ENCODE measurements around the gene FRAT1.
"Not testable (repeated sequence)": the region's sequence is repeated elsewhere in the genome, so short reads cannot be mapped to it uniquely, and the experiment has no call there.

FRAT1 gene

GRCh38 chr10:97336006-97336405, 16.9 kb downstream of the FRAT1 start:
- H3K4me3 Mint-ChIP-seq = peak overlapping the region; percentile 46
- no peaks in the 10 kb centered on the region for H3K27me3 Mint-ChIP-seq
- H3K4me1 Mint-ChIP-seq = peaks cover 27% of the 10 kb centered on the region
- H3K36me3 Mint-ChIP-seq = peaks cover 3% of the 10 kb centered on the region
- ATAC-seq (ENCODE audit: low read depth) = no peak
- no peak overlapping the region for H3K27ac Mint-ChIP-seq
- no peaks in the 10 kb centered on the region for H3K9me3 Mint-ChIP-seq
- DNase-seq (ENCODE audit: low spot score in 2 of 2) = no peak

- H3K4me3 Mint-ChIP-seq = no peak overlapping the region
- no peaks in the 10 kb centered on the region for H3K9me3 Mint-ChIP-seq
- H3K4me1 Mint-ChIP-seq = peaks cover 24% of the 10 kb centered on the region
- peaks cover 1% of the 10 kb centered on the region for H3K36me3 Mint-ChIP-seq
- ATAC-seq (ENCODE audit: low read depth) = no peak
- no peaks in the 10 kb centered on the region for H3K27me3 Mint-ChIP-seq
- no peak for DNase-seq (ENCODE audit: low spot score in 2 of 2)
- H3K27ac Mint-ChIP-seq = no peak overlapping the region
Observed at GRCh38 chr10:97336446-97336845, 17.4 kb downstream of the FRAT1 start.

GRCh38 chr10:97336942-97337831, 18.1 kb downstream of the FRAT1 start:
- Mint-ChIP-seq H3K9me3 (no peaks in the 10 kb centered on the region), H3K27me3 (no peaks in the 10 kb centered on the region), H3K36me3 (peaks cover 1% of the 10 kb centered on the region), H3K4me1 (peaks cover 18% of the 10 kb centered on the region), H3K27ac (no peak overlapping the region), H3K4me3 (no peak overlapping the region)
- no peak for DNase-seq (ENCODE audit: low spot score in 2 of 2)
- ATAC-seq (ENCODE audit: low read depth) = no peak

DNA sequence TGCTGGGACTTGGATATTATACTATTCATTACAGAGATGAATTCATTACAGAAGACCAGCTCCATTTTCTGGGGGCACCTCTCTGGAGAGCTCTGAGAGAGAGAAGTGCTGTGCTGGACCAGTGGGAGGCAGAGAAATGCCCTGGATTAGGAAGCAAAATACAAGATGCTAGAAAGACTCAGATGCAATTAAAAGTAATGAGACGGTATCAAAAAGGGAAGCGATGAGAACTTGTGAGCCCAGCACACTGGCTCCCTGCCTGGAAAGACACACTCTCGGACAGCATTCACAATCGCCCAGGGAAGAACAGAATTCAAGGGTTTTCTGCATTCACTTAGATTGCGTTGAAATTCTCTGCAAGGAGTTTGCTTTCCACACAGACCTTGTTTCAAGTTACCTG, 19.0 kb downstream of the FRAT1 start:
- Mint-ChIP-seq H3K27me3 (no peaks in the 10 kb centered on the region), H3K36me3 (no peaks in the 10 kb centered on the region), H3K4me3 (no peak overlapping the region), H3K27ac (no peak overlapping the region), H3K4me1 (peaks cover 10% of the 10 kb centered on the region), H3K9me3 (no peaks in the 10 kb centered on the region)
- DNase-seq (ENCODE audit: low spot score in 2 of 2) = no peak
- no peak for ATAC-seq (ENCODE audit: low read depth)

GRCh38 chr10:97341416-97341815, 22.3 kb downstream of the FRAT1 start:
- no peaks in the 10 kb centered on the region for H3K4me1 Mint-ChIP-seq
- H3K27ac Mint-ChIP-seq = no peak overlapping the region
- H3K4me3 Mint-ChIP-seq = no peak overlapping the region
- H3K9me3 Mint-ChIP-seq = no peaks in the 10 kb centered on the region
- no peak for ATAC-seq (ENCODE audit: low read depth)
- no peaks in the 10 kb centered on the region for H3K27me3 Mint-ChIP-seq
- no peak for DNase-seq (ENCODE audit: low spot score in 2 of 2)
- no peaks in the 10 kb centered on the region for H3K36me3 Mint-ChIP-seq

GRCh38 chr10:97343664-97344063, 24.6 kb downstream of the FRAT1 start:
- not testable (repeated sequence) for H3K36me3 Mint-ChIP-seq; H3K9me3 Mint-ChIP-seq; H3K27me3 Mint-ChIP-seq; H3K27ac Mint-ChIP-seq; DNase-seq (ENCODE audit: low spot score in 2 of 2); H3K4me1 Mint-ChIP-seq; ATAC-seq (ENCODE audit: low read depth); H3K4me3 Mint-ChIP-seq

GRCh38 chr10:97347317-97347716, 28.2 kb downstream of the FRAT1 start:
- H3K4me3 Mint-ChIP-seq = no peak overlapping the region
- H3K27ac Mint-ChIP-seq = no peak overlapping the region
- H3K27me3 Mint-ChIP-seq = no peaks in the 10 kb centered on the region
- ATAC-seq (ENCODE audit: low read depth) (no peak), DNase-seq (ENCODE audit: low spot score in 2 of 2) (no peak)
- no peaks in the 10 kb centered on the region for H3K9me3 Mint-ChIP-seq
- peaks cover 2% of the 10 kb centered on the region for H3K36me3 Mint-ChIP-seq
- no peaks in the 10 kb centered on the region for H3K4me1 Mint-ChIP-seq

GRCh38 chr10:97349752-97350513, 30.9 kb downstream of the FRAT1 start:
- ATAC-seq (ENCODE audit: low read depth) (no peak), DNase-seq (ENCODE audit: low spot score in 2 of 2) (no peak)
- H3K27ac Mint-ChIP-seq = no peak overlapping the region
- no peaks in the 10 kb centered on the region for H3K9me3 Mint-ChIP-seq
- no peaks in the 10 kb centered on the region for H3K4me1 Mint-ChIP-seq
- H3K4me3 Mint-ChIP-seq = no peak overlapping the region
- H3K36me3 Mint-ChIP-seq = peaks cover 2% of the 10 kb centered on the region
- no peaks in the 10 kb centered on the region for H3K27me3 Mint-ChIP-seq

- no peak for ATAC-seq (ENCODE audit: low read depth)
- H3K27ac Mint-ChIP-seq = no peak overlapping the region
- H3K4me1 Mint-ChIP-seq = no peaks in the 10 kb centered on the region
- H3K27me3 Mint-ChIP-seq = no peaks in the 10 kb centered on the region
- DNase-seq (ENCODE audit: low spot score in 2 of 2) = no peak
- no peak overlapping the region for H3K4me3 Mint-ChIP-seq
- no peaks in the 10 kb centered on the region for H3K9me3 Mint-ChIP-seq
- peaks cover 9% of the 10 kb centered on the region for H3K36me3 Mint-ChIP-seq
Observed at GRCh38 chr10:97353945-97354344, 34.9 kb downstream of the FRAT1 start.

GRCh38 chr10:97355571-97355975, 36.5 kb downstream of the FRAT1 start:
- Mint-ChIP-seq H3K4me1 (no peaks in the 10 kb centered on the region), H3K27me3 (no peaks in the 10 kb centered on the region), H3K36me3 (peaks cover 12% of the 10 kb centered on the region), H3K27ac (peak overlapping the region; percentile 16), H3K4me3 (no peak overlapping the region), H3K9me3 (no peaks in the 10 kb centered on the region)
- DNase-seq (ENCODE audit: low spot score in 2 of 2) = no peak
- ATAC-seq (ENCODE audit: low read depth) = no peak

DNA sequence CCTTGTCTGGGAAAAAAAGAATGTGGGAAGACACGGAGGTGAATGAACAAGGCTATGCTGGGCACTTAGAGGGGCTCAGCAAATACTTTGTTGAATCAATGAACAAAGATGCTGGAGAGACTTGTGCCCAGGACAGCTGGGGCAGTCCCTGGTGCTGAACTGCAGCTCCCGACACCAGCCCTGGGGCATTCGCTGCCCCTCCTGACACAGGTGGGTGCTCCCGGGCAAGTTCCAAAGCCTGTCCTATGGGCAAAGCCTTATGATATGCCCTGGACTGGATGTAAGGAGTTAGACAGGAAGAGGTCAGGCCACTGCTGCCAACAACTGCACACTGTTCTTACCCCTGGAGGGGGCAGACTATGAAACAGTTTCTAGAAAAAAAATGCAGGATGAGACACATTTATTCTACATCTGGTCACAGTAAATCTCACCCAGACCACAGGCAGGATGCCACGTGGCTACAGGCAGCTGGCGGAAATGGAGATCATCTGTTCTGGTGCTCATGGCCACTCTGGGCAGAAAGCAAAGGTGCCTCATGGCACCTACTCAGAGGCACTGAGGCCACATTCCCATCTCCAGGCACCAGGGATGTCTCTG, 37.3 kb downstream of the FRAT1 start:
- peaks cover 14% of the 10 kb centered on the region for H3K36me3 Mint-ChIP-seq
- no peaks in the 10 kb centered on the region for H3K27me3 Mint-ChIP-seq
- no peak overlapping the region for H3K4me3 Mint-ChIP-seq
- DNase-seq (ENCODE audit: low spot score in 2 of 2) (no peak), ATAC-seq (ENCODE audit: low read depth) (no peak)
- no peaks in the 10 kb centered on the region for H3K4me1 Mint-ChIP-seq
- no peak overlapping the region for H3K27ac Mint-ChIP-seq
- H3K9me3 Mint-ChIP-seq = no peaks in the 10 kb centered on the region

DNA sequence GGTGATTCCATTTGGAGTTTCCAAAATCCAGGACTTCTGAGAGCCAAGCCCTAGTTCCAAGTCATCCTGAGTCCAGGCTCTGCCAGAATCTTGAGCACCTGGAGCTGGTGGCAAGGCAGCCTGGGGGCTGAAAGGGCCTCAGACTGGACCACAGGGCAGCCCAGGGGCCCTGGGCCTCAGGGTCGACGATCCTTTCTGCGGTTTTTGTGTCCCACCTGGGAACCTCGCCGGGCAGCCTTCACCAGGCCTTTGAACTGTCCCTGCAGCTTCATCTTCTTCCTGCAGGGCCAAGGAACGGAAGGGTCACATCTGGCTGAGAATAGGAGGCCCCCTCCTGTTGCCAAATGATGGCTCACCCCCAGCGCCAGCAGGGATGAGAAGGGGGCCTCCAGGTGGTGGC, 37.8 kb downstream of the FRAT1 start:
- Mint-ChIP-seq H3K27me3 (no peaks in the 10 kb centered on the region), H3K9me3 (no peaks in the 10 kb centered on the region), H3K4me3 (no peak overlapping the region), H3K27ac (no peak overlapping the region), H3K4me1 (no peaks in the 10 kb centered on the region), H3K36me3 (peaks cover 14% of the 10 kb centered on the region)
- no peak for DNase-seq (ENCODE audit: low spot score in 2 of 2)
- ATAC-seq (ENCODE audit: low read depth) = no peak

DNA sequence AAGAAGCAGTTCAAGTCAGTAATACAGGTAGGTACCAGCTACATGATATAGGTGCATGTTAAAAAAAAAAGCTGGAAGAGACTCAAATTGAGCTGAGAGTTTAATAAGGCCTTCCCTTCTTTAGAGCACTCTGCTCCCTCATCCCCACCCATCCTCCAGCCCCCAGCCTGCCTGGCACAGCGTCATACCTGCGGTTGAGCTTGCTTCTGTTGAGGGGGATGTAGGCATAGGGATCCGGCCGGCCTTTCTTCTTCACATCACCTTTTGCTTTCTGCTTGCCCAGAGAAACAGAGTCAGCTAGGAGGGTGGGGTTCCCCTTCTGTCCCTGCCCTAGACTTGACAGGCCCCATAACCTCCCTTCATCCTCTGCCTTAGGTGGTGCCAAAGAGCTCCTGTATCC, 39.3 kb downstream of the FRAT1 start:
- no peak overlapping the region for H3K4me3 Mint-ChIP-seq

GRCh38 chr10:97358781-97359180, 39.7 kb downstream of the FRAT1 start:
- H3K4me1 Mint-ChIP-seq = no peaks in the 10 kb centered on the region
- no peaks in the 10 kb centered on the region for H3K27me3 Mint-ChIP-seq
- no peaks in the 10 kb centered on the region for H3K9me3 Mint-ChIP-seq
- ATAC-seq (ENCODE audit: low read depth) (no peak), DNase-seq (ENCODE audit: low spot score in 2 of 2) (no peak)
- peaks cover 14% of the 10 kb centered on the region for H3K36me3 Mint-ChIP-seq
- H3K4me3 Mint-ChIP-seq = no peak overlapping the region
- H3K27ac Mint-ChIP-seq = peak overlapping the region; percentile 48

More for the DNA sequence above, 39.3 kb downstream of the FRAT1 start:
- H3K9me3 Mint-ChIP-seq = no peaks in the 10 kb centered on the region
- ATAC-seq (ENCODE audit: low read depth) (no peak), DNase-seq (ENCODE audit: low spot score in 2 of 2) (no peak)
- H3K36me3 Mint-ChIP-seq = peaks cover 14% of the 10 kb centered on the region
- no peak overlapping the region for H3K27ac Mint-ChIP-seq
- no peaks in the 10 kb centered on the region for H3K27me3 Mint-ChIP-seq
- no peaks in the 10 kb centered on the region for H3K4me1 Mint-ChIP-seq
